A549 treated with CORT108297 at 1 μM for 4 hours (cell line): ENCODE results near the gene P2RY11. TPM values are rescaled to one million over a fixed set of nuclear protein-coding genes. Genes with fewer than 3 reads are reported as not detected.

ENCODE experiments used
- total RNA-seq: library from RNA; stranded (reverse); fragments of 200-300 nt; extraction: Qiagen RNA extraction; gene quantifications from 5 replicates; pipeline ENCODE4 v1.2.3, GENCODE V29; 2022

P2RY11 gene
- total RNA-seq, result 4.6 to 13.5 TPM (median 7.0 TPM) in 5 replicates

DNA sequence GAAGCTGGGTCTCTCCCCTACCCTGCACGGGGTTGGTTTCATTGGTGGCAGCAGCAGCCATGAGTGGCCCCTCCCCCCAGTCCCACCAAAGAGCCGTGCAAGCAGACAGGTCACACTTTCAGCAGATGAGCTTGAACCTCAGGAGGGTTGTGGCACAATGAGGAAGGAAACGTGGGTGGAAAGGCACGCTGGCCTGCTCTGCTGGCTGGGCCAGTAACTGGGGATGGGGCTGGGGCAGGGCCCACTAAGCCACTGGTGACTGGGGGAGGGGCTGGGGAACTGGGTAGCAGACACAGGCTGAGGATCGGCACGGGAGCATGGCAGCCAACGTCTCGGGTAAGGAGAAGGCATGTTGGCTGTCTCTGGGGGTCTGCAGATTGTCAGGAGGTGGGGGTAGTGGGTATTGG lies at the start of gene P2RY11:
TSS of gene P2RY11 (plus strand) at position 289 of the 407 bp plus-strand sequence. CDS start at position 318, 29 bp downstream.

GRCh38 chr19:10085641-10086590 lies 25.6 kb upstream of the P2RY11 start, which contains the start of gene SHFL:
Gene SHFL, plus strand, starts transcription at chr19:10086317. Its CDS starts 111 bp downstream, at chr19:10086428.

GRCh38 chr19:10106100-10106936 lies 5.2 kb upstream of the P2RY11 start, which contains the start of gene PPAN:
Gene PPAN, plus strand, starts transcription at chr19:10106362. Its CDS starts 33 bp downstream, at chr19:10106395.

Other genes with a start within 250 kb of the P2RY11 start
- gene OLFM2, start 175.2 kb upstream of the P2RY11 start, total RNA-seq, result 8.2 to 12.8 TPM (median 11.7 TPM) in 5 replicates
- 3.7 to 5.8 TPM (median 3.7 TPM) in 5 replicates for gene COL5A3, start 101.2 kb upstream of the P2RY11 start, total RNA-seq
- gene RDH8, start 98.2 kb upstream of the P2RY11 start, total RNA-seq, result 0.16 to 0.65 TPM (median 0.33 TPM) in 5 replicates
- 6.8 to 9.8 TPM (median 8.2 TPM) in 5 replicates for gene SHFL, start 25.4 kb upstream of the P2RY11 start, total RNA-seq
- 0.08 to 0.15 TPM (median 0.08 TPM) in 3 of 5 replicates, not detected in the others for gene ANGPTL6, start 9.0 kb upstream of the P2RY11 start, total RNA-seq
- gene PPAN, start 5.3 kb upstream of the P2RY11 start, total RNA-seq, result 40.7 to 59.7 TPM (median 54.1 TPM) in 5 replicates
- 161 to 180 TPM (median 167 TPM) in 5 replicates for gene EIF3G, start 8.2 kb downstream of the P2RY11 start, total RNA-seq
- gene DNMT1, start 83.3 kb downstream of the P2RY11 start, total RNA-seq, result 58.2 to 74.6 TPM (median 66.3 TPM) in 5 replicates
- 0.75 to 1.1 TPM (median 0.96 TPM) in 5 replicates for gene S1PR2, start 119.6 kb downstream of the P2RY11 start, total RNA-seq
- 55.9 to 85.2 TPM (median 78.8 TPM) in 5 replicates for gene MRPL4, start 140.5 kb downstream of the P2RY11 start, total RNA-seq
- gene ICAM1, start 159.4 kb downstream of the P2RY11 start, total RNA-seq, result 2.8 to 6.5 TPM (median 5.1 TPM) in 5 replicates
- 0.12 to 0.25 TPM (median 0.14 TPM) in 3 of 5 replicates, not detected in the others for gene ICAM4, start 175.3 kb downstream of the P2RY11 start, total RNA-seq
- gene ICAM5, start 178.3 kb downstream of the P2RY11 start, total RNA-seq, result 0.47 to 1.3 TPM (median 1.0 TPM) in 5 replicates
- 1.4 to 3.2 TPM (median 2.3 TPM) in 5 replicates for gene ZGLP1, start 198.1 kb downstream of the P2RY11 start, total RNA-seq
- 25.9 to 41.7 TPM (median 33.8 TPM) in 5 replicates for gene FDX2, start 204.3 kb downstream of the P2RY11 start, total RNA-seq
- 21.7 to 31.3 TPM (median 28.9 TPM) in 5 replicates for gene RAVER1, start 221.8 kb downstream of the P2RY11 start, total RNA-seq
- gene ICAM3, start 227.9 kb downstream of the P2RY11 start, total RNA-seq, result 7.2 to 11.0 TPM (median 8.8 TPM) in 5 replicates